GM19468 (cell line): ENCODE measurements around the gene COASY.
"Not testable (repeated sequence)": the region's sequence is repeated elsewhere in the genome, so short reads cannot be mapped to it uniquely, and the experiment has no call there.

ENCODE experiments used
- ATAC-seq: cut with Tn5 transposase; IDR thresholded peaks from one replicate; pipeline ENCODE4 v1.9.1; 2021; ENCODE audit warnings: mild to moderate bottlenecking, moderate library complexity, moderate number of reproducible peaks; ENCODE audit not compliant: unreplicated experiment; ENCODE audit errors: extremely low read depth

The COASY gene

GRCh38 chr17:42548993-42549755 is 12.8 kb upstream of the COASY start:
- ATAC-seq: no peak

- not testable (repeated sequence) for ATAC-seq
Measured at GRCh38 chr17:42552736-42553135, 9.2 kb upstream of the COASY start, which contains the start of gene HSD17B1. TSS of gene HSD17B1 (plus strand) at chr17:42552923. CDS start at chr17:42552934, 11 bp downstream.

DNA sequence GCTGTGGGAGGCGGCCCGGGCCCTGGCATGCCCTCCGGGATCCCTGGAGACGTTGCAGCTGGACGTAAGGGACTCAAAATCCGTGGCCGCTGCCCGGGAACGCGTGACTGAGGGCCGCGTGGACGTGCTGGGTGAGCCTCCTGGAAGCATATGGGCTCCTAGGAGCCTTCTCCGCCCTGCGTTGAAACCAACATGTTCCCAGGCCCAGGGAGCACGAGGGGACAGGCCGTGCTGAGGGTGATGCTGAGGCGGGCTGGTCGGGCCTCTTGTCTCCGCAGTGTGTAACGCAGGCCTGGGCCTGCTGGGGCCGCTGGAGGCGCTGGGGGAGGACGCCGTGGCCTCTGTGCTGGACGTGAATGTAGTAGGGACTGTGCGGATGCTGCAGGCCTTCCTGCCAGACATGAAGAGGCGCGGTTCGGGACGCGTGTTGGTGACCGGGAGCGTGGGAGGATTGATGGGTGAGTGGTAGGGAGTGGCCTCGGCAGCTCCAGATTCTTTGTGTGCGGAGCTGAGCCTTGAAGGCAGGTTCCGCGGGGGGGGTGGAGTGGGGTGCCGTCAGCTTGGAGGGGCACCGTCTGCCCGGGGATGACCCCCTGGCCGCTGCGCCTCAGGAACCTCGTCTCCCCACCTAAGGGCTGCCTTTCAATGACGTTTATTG is 8.7 kb upstream of the COASY start:
- ATAC-seq: no peak

GRCh38 chr17:42553866-42554249 is 8.1 kb upstream of the COASY start:
- no peak for ATAC-seq

DNA sequence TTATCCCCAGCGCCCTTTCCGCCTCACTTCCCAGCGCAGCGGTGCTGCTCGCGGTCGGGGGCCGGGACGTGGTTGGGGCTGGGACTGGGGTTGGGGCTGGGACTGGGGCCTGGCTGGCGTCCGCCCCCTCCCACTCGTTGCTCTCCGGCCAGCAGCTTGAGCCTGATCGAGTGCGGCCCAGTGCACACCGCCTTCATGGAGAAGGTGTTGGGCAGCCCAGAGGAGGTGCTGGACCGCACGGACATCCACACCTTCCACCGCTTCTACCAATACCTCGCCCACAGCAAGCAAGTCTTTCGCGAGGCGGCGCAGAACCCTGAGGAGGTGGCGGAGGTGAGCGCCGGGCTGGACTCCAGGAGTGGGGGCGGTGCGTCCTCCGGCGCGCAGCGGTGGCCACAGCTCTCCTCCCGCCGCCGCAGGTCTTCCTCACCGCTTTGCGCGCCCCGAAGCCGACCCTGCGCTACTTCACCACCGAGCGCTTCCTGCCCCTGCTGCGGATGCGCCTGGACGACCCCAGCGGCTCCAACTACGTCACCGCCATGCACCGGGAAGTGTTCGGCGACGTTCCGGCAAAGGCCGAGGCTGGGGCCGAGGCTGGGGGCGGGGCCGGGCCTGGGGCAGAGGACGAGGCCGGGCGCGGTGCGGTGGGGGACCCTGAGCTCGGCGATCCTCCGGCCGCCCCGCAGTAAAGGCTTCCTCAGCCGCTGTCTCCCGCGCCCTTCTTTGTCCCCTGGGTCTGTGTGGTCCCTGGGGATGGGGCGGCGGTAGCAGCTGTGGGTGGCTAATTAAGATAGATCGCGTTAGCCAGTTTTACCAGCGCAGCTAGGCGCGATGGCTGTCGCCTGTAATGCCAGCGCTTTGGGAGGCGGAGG is 7.5 kb upstream of the COASY start:
- ATAC-seq: no peak

DNA sequence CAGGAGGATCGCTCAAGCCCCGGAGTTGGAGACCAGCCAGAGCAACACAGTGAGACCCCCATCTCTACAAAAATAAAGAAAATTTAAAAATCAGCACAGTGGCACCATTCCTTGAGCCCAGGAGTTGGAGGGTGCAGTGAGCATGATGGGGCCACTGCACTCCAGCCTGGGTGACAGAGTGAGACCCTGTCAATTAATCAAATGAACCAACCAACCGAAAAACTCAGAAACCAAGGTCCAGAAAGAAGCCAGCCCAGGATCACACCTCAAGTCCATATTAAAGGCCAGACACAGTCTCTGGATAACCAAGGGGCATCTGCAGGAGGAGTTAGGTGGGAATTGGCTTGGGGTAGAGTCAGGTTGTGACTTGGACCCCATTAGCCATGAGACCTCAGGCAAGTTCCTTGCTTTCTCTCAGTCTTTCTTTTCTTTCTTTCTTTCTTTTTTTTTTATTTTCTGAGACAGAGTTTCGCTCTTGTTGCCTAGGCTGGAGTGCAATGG is 6.8 kb upstream of the COASY start:
- no peak for ATAC-seq

DNA sequence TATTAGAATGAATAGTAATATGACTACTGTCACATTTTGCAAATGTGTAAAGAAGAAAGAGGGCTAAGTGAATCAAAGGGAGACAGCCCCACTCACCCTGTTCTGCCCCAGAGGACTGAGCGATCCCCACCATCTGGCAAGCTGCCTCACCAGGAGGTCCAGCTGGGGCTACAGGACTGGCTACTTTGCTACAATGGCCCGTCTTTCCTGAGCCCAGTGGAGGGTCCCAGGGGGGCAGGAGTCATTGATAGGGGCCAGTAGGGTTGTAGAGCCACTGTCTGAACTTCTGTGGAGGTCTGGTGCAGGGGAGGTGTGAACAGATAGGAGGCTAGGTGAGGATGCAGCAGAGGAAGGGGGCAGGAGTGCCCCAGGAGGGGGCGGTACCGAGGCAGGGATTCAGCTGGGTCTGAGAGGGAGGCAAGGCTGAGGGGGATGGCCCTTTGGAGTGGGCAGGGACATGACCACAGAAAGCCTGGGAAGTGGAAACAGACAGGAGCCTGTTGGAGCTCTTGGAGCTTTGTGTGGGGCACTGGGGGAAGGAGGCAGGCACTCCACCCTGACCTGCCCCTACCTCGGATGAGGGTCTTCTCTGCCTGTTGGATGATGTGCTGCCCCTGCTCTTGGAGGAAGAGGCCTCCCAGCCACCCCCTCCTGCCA is 5.9 kb upstream of the COASY start:
- ATAC-seq: not testable (repeated sequence)

- ATAC-seq: no peak
Measured at GRCh38 chr17:42559075-42559474, 2.9 kb upstream of the COASY start.

DNA sequence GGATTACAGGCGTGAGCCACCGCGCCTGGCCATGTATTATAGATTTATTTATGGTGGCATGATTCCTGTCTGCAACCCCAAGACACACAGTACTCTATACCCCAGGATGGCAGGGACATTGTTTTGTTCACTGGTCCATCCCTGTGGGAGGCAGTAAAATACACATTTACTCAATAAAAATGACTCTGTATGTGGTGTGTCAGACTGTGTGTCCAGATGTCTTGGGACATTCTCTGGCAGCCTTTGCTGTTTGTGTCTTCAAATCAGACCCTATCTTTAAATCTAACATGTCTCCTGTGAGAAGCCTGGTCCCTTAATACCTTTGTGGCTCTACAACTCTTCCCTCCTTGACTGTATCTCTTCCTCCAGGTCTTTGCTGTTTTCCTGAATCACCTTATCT is 1.7 kb upstream of the COASY start:
- ATAC-seq: no peak

DNA sequence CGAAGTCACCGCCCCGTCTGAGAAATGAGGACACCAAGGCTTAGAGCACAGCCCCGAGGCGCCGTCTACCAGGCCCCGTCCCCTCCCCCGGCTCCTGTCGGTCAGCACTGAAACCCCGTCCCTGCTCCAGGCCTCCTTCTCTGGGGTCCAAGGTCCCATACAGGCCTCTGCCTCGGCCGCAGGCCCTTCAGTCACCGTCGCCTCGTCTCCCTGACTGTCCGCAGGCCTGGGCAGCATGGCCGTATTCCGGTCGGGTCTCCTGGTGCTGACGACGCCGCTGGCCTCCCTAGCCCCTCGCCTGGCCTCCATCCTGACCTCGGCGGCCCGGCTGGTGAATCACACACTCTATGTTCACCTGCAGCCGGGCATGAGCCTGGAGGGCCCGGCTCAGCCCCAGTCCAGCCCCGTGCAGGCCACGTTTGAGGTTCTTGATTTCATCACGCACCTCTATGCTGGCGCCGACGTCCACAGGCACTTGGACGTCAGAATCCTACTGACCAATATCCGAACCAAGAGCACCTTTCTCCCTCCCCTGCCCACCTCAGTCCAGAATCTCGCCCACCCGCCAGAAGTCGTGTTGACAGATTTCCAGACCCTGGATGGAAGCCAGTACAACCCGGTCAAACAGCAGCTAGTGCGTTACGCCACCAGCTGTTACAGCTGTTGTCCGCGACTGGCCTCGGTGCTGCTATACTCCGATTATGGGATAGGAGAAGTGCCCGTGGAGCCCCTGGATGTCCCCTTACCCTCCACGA is 617 bp downstream of the COASY start:
- no peak for ATAC-seq

GRCh38 chr17:42563143-42563509 is 1.2 kb downstream of the COASY start:
- ATAC-seq: no peak

DNA sequence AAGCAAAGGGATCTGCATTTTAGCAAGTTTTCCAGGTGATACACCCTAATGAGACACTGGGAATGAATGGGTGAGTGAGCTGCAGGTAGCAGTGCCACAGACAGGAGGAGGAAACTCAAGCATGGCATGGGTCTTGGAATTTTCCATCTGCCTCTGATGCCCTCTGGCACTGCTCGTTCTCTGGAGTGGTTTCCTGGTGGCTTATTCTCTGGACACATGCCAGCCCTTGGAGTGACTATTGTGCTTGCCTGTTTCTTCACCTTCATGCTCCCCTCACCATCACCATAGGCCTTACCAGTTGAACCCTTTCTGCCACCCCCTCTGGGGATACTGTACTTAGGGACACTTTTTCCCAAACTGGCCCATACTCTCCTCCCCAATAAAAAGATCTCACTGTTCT is 1.6 kb downstream of the COASY start:
- ATAC-seq: no peak

GRCh38 chr17:42563950-42564349 is 2.0 kb downstream of the COASY start:
- ATAC-seq: no peak

DNA sequence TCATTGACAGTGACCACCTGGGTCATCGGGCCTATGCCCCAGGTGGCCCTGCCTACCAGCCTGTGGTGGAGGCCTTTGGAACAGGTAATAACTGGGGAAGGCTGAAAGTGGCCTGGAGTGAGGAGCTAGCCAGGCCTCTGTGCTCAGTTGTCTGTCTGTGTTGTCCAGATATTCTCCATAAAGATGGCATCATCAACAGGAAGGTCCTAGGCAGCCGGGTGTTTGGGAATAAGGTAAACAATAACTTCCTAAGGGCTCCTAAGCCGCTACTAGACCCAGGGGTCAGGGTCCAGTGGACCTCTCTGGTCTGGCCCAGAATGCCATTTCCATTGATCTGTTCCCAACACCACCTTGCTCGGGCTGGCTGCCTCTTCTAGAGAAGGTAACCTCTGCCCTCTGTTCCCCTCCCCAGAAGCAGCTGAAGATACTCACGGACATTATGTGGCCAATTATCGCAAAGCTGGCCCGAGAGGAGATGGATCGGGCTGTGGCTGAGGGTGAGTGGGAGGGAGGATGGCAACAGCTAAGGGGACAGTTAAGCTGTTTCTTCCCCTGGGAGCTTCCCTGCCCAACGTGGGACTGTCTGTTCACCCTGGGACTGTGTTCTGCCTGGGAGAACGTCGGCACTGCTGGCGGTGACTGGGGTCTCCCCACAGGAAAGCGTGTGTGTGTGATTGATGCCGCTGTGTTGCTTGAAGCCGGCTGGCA is 3.0 kb downstream of the COASY start:
- ATAC-seq: no peak

DNA sequence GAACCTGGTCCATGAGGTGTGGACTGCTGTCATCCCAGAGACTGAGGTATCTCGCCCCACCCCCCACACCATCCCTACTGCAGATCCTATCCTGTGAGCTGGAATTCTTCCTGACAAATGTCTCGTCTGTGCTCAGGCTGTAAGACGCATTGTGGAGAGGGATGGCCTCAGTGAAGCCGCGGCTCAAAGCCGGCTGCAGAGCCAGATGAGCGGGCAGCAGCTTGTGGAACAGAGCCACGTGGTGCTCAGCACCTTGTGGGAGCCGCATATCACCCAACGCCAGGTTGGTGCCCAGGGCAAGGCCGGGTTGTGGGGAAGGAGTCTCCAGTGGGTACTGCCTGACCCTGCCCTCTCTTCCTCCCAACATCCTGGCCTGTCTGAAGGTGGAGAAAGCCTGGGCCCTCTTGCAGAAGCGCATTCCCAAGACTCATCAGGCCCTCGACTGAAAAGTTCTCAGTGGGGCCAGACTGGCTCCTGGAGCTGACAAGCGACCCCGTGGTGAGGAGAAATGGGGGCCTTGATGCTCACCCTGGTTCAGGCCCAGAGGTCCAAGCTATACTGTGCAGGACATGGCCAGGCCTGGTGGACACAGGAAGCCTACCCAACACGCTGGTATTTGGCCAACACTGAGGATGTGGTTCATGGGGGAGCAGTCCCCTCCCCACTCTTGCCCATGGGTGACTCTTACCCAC is 3.7 kb downstream of the COASY start:
- no peak for ATAC-seq

DNA sequence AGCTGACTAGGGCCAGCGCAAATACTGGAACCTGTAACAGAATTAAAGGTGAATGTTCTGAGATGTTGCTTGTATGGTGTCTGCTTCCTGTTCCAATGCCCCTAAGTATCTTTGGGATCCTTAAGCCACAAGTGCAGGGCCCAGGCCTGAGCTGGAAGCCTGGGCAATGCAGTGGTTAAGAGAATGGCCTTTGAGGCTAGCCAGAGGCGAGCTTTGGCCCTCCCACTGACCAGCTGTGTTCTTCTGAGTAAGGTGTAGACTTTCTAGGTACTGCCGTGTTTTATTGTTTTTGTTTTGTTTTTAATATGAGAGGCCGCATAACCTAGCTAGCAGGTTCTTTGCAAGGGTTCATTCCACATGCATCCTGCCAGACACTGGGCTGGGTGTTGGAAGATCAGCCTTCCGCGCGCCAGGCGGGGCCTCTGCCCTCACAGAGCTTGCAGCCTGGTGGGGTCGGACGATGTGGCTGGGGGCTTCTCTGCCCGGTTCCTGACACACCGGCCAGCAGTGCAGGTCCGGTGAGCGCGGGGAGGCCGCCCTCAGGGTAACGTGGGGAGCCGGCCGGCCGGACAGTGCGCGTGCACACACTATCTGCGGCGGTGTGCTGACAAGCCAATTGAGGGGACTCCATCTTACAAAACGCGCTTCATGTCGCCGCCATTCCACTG is 4.4 kb downstream of the COASY start:
- ATAC-seq: no peak

DNA sequence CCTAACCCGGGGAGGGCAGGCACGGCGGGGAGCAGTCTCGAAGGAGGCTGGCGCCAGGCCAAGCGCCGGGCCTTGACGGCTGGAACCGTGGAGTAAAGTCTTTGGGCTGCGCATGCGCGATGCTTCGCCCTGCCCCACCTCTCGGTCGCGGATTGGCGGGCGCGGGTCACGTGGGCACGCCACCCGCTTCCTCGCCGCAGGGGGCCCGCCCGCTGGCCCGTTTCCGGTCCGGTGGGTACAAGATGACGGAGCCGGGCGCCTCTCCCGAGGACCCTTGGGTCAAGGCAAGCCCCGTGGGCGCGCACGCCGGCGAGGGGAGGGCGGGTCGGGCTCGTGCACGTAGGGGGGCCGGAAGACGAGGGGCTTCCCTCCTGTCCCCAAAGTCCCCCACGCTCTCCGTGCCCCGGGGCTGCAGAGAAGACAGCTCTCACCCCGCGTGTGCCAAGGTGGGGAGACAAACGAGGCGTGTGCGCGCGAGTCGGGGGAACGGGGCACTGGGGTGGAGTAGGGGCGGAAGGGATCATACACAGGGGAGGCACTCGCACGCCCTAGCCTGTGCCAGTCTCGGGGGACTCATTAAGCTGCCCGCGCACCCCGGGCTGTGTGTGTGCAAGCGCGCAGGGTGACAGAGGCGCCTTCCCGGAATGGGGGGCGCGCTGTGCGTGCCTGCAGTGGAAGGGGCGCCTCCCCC is 5.1 kb downstream of the COASY start, which contains the start of gene MLX:
Gene MLX (plus strand): TSS at position 218 of the 691 bp plus-strand sequence. CDS start 25 bp downstream, at position 243.
- ATAC-seq: peak; percentile 19
